Measurements from ENCODE around the gene PRAME.

DNA sequence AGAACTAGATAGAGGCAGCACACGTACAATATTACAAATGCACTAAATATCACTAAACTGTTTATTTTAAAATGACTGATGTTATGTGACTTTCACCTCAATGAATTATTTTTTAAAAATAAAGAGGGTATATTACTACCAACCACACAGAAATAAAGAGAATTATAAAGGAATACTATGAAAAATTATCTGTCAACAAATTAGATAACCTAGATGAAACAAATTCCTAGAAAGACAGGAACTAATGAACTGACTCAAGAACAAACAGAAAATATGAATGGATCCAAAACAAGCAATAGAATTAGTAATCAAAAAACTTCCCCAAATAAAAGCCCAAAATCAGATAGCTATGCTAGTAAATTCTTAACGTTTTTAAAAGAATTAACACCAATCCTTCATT, 60.8 kb downstream of the PRAME start:
- TF ChIP-seq, protein P1, sequence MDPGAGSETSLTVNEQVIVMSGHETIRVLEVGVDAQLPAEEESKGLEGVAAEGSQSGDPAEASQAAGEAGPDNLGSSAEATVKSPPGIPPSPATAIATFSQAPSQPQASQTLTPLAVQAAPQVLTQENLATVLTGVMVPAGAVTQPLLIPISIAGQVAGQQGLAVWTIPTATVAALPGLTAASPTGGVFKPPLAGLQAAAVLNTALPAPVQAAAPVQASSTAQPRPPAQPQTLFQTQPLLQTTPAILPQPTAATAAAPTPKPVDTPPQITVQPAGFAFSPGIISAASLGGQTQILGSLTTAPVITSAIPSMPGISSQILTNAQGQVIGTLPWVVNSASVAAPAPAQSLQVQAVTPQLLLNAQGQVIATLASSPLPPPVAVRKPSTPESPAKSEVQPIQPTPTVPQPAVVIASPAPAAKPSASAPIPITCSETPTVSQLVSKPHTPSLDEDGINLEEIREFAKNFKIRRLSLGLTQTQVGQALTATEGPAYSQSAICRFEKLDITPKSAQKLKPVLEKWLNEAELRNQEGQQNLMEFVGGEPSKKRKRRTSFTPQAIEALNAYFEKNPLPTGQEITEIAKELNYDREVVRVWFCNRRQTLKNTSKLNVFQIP (CRISPR knock-in tag; IDR thresholded peaks at IDR 0.05; ENCODE audit: borderline replicate concordance, low read depth), result no peak
- TF ChIP-seq PPARA (CRISPR knock-in tag; IDR thresholded peaks at IDR 0.05; ENCODE audit: borderline replicate concordance) (no peak), ZNF70 (CRISPR knock-in tag; IDR thresholded peaks at IDR 0.05) (no peak), ZC3H10 (CRISPR knock-in tag; IDR thresholded peaks at IDR 0.05) (no peak), OSR1 (CRISPR knock-in tag; IDR thresholded peaks at IDR 0.05) (no peak), ISL1 (CRISPR knock-in tag; IDR thresholded peaks at IDR 0.05) (no peak), ESRRG (CRISPR knock-in tag; IDR thresholded peaks at IDR 0.05) (no peak)
- TF ChIP-seq, protein P2, sequence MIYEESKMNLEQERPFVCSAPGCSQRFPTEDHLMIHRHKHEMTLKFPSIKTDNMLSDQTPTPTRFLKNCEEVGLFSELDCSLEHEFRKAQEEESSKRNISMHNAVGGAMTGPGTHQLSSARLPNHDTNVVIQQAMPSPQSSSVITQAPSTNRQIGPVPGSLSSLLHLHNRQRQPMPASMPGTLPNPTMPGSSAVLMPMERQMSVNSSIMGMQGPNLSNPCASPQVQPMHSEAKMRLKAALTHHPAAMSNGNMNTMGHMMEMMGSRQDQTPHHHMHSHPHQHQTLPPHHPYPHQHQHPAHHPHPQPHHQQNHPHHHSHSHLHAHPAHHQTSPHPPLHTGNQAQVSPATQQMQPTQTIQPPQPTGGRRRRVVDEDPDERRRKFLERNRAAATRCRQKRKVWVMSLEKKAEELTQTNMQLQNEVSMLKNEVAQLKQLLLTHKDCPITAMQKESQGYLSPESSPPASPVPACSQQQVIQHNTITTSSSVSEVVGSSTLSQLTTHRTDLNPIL (CRISPR knock-in tag; IDR thresholded peaks at IDR 0.05; ENCODE audit: low read depth), result no peak
- TF ChIP-seq, protein P3, sequence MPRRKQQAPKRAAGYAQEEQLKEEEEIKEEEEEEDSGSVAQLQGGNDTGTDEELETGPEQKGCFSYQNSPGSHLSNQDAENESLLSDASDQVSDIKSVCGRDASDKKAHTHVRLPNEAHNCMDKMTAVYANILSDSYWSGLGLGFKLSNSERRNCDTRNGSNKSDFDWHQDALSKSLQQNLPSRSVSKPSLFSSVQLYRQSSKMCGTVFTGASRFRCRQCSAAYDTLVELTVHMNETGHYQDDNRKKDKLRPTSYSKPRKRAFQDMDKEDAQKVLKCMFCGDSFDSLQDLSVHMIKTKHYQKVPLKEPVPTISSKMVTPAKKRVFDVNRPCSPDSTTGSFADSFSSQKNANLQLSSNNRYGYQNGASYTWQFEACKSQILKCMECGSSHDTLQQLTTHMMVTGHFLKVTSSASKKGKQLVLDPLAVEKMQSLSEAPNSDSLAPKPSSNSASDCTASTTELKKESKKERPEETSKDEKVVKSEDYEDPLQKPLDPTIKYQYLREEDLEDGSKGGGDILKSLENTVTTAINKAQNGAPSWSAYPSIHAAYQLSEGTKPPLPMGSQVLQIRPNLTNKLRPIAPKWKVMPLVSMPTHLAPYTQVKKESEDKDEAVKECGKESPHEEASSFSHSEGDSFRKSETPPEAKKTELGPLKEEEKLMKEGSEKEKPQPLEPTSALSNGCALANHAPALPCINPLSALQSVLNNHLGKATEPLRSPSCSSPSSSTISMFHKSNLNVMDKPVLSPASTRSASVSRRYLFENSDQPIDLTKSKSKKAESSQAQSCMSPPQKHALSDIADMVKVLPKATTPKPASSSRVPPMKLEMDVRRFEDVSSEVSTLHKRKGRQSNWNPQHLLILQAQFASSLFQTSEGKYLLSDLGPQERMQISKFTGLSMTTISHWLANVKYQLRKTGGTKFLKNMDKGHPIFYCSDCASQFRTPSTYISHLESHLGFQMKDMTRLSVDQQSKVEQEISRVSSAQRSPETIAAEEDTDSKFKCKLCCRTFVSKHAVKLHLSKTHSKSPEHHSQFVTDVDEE (CRISPR knock-in tag; IDR thresholded peaks at IDR 0.05), result no peak
